ENCODE data around the gene AGAP1.
A peak's percentile ranks its signal among the peaks of the same experiment; 100 is the strongest.

AGAP1 gene

DNA sequence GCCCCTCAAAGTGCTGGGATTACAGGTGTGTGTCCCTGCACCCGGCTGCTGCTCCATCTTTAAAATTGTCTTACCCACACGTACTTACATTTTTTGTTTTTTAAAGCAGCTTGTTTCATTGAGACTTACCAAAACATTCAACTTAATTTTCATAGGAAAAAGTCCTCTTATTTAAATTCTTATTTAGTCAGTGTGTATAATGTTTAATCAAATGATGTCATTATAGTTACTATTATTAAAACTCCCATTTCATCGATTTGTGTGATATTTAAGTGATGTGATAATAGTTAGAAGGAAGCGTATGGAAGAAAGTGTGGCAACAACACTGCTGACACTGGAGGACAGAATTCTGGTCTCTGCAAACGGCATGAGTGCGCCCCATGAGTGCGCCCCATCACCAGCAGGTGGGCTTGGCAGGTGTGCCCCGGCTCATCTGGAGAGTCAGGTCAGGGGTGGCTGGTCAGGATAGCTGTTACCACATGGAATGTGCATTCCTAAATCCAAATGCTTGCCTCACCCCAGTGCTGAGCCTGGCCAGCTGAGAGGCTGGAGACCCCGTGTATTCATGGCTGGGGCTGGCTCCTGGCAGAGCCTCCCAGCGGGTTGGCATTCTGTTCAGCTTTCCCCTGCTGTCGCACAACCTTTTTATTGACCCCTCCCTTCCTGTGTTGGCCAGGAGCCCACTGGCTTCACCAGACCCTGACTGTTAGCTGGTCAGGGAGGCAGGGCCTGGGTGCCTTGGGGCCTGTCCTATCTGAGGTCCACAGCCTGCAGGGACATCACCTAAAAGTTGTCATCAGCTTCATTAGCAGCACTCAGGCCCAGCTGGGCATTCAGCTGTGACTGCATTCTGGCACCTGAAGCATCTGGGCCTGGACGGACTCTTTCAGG lies 79.7 kb downstream of the AGAP1 start:
- no peak for DNase-seq

DNA sequence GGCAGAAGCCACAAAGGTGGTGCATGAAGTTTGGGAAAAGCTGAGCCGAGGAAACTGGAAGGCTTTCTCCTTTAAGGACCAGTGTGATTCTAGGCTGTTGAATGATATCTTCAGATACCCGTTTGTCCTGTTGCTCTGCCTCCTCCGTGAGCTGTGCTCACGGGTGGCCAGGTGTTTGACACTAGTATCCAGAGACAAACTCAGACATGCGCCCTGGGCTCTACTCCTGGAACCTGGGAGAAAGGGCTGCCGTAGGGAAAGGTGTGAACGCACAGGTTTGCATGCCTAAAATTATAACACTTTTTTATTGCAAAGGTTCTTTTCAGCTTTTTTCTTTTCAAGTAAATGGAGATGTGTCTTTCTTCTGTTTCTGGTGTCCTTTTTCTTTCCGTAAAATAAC lies 81.6 kb downstream of the AGAP1 start:
- no peak for DNase-seq

DNA sequence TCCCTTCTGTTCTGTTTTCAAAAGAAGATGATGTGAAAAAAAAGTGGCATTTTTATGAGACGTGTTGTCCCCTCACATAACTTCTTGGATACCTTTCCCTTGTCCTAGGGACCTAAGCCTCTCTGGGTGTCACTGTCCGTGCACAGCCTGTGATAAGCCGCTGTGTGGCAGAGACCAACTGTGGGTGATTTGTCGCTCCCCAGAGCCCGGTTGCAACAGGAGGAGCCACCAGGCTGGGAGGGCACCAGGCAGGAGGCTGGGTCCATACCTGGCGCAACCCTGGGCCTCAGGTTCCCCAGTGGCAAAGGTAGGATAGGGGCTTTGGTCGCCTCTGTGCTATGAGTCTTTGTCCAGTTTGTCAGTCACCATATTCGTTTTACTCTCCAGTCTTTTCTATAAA lies 82.1 kb downstream of the AGAP1 start:
- no peak for DNase-seq

DNA sequence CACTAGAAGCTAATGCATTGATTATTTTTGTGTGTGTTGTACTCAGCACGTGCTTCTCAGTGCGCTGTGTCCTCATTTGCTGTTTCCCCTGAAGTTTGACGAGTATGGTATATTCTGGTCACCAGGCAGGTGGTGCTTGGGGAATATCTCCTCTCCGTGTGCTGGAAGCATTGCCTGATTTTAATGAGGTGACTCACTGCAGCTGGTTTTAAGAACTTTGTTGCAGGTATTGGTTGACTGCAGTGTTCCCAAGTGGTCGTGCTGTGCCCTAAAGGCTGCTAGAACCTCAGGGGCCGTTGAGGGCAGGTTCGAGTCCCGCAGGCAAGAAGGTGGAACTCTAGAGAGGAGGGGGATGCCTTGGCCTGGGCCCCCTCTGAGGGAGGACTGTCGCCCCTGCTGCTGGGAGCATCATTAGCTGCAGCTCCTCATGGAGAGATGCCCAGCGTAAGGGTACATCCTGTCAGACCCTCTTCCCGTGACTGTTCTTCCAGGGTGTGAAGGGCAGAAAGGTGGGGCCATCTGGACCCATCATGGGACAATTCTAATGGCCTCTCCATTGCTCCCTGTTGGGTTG lies 82.6 kb downstream of the AGAP1 start:
- DNase-seq = no peak

DNA sequence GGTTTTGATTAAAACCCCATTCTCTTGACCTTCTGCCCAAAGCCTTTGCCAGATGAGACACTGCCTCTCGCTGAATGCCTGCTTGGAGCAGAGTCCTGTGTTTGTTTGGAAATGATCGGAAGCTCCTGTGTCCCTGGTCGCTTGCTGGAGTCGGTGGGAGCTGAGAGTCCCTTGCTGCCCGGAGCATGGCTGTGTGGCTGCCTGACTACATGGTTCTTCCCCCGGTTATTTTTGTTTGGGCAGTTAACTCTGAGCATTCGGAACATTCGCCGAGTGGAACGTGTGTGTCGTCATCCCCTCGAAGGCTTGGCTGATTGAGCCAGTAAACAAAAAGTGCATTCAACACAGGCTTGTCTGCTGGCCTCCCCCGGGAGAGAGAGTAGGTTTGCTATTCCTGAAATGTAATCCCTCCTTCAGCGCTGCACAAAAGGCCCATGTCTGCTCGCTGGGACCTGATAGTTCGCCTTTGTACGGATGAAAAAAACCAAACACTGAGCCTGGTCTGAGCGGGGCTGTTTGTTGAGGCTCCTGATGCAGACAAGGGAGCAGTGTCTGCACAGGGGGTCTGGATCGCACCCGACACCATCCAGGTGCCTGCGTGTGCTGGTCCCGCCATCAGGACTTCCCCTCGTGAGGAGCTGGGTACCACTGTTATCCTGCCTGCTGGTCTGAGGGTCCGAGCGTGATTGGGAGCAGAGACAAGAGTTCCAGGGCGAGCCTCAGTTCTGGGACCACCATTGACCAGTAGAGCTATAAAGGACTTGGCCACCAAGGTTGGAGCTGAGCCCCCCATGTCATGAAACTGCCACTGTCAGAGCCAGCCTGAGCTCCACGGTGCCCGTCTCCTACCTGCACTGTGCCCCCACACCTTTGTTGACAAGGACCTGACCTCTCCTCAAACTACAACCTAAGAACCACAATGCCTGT lies 83.8 kb downstream of the AGAP1 start:
- no peak for DNase-seq

DNA sequence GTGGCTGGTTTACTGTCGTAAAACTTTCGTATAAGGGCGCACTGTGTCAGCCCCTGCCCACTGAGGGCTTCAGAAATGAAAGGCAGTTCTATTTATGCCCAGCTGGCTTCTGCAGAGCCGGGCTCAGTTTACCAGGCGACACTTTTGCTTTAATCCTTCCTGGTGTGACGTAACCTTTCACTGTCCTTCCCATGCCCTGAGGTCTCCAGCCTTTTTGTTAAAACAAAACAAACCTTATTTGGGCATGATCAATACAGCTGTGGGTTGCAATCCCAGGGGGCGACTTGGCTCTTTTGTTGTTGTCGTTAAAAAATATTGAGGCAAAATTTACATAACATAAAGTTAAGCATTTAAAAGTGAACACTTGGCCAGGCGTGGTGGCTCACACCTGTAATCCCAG lies 85.3 kb downstream of the AGAP1 start:
- DNase-seq = no peak

DNA sequence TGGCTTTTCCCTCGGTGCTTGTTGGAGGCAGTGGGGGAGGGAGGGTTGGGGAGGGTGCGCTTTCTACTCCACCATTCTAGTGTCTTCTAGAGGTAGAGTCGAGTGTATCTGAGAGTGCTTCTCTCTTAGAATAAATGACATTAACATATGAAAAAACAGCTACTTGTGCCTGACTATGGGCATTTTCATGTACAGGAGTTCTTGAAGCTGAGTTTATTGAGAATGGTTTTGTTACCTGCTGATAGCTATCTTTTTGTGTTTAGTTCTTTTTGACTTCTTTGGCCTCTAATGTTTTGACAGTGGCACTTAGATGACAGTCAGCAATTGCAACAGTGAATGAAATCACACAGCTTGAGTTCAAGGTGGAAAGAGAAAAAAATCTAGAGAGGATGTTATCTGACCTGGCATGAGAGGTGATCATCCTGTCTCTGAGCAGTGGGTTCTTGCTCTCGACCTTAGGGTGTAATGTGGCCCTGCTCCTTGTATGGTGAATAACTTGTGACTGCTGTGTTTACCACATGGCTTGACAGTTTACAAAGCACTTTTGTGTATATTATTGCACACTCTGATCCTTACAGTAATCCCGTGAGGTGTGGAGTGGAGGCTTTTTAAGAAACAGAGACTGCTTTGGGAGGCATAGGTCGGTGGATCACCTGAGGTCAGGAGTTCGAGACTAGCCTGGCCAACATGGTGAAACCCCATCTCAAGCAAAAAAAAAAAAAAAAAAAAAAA lies 86.7 kb downstream of the AGAP1 start:
- no peak for DNase-seq

DNA sequence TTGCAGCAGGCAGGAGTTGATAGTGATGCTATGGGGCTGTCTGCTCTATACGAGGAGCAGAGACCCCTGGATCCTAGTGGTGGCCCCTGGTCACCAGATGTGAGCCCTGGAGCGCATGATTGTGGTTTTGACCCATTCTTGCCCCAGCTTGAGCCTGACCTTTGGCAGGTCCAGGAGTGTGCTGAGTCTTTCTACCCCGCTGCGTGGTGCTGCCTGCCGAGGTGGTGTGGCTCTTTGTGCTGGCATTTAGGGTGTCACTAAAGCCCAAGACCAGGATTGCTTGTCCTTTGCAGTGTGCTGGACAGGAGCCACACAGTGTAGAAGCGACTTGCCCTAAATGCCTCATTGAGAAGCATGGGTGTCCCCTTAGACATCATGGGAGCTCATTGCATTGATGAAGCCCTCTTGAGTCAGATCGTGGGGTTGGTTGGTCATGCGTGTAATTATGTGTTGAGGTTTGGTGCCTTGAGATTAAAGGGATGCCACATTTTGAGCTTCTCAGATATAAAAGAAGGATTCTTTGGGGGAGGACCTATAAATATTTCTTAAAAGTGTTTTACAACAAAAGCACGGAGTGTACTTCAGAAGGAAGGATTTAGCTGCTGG lies 88.3 kb downstream of the AGAP1 start:
- DNase-seq = no peak

DNA sequence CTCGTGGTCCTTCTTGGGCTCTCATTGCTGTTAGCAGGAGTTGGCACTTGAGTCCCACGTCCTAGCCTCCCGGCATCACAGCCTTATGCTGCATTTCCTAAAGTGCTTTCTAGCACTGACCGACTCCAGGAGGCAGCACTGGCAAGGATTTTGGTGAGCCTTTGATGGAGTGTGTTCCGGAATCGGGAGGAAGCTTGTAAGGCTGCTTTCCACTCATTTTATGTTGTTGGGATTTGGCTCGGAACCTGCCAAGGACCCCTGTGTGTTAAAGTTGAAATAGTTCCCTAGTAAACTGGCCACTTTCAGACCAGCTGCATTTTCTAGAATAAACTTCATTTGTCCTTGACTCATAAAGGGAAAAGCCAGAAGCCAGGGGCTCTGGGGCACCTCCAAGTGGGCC lies 88.9 kb downstream of the AGAP1 start:
- no peak for DNase-seq

DNA sequence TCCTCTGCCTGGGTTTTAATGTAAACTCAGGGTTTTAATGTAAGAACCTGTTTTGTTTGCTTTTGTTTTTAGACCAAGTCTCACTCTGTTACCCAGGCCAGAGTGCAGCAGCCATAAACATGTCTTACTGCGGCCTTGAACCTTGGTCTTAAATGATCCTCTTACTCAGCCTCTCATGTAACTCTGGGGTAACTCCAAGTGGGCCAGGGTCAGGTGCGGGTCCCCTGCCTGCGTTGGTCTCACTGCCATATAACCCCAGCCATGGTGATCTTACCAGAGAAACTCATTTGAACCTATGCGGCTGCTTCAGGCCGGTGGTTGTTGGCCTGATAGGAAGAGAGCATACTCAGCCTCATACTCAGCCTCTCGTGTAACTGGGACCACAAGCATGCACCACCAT lies 89.3 kb downstream of the AGAP1 start:
- DNase-seq = no peak

DNA sequence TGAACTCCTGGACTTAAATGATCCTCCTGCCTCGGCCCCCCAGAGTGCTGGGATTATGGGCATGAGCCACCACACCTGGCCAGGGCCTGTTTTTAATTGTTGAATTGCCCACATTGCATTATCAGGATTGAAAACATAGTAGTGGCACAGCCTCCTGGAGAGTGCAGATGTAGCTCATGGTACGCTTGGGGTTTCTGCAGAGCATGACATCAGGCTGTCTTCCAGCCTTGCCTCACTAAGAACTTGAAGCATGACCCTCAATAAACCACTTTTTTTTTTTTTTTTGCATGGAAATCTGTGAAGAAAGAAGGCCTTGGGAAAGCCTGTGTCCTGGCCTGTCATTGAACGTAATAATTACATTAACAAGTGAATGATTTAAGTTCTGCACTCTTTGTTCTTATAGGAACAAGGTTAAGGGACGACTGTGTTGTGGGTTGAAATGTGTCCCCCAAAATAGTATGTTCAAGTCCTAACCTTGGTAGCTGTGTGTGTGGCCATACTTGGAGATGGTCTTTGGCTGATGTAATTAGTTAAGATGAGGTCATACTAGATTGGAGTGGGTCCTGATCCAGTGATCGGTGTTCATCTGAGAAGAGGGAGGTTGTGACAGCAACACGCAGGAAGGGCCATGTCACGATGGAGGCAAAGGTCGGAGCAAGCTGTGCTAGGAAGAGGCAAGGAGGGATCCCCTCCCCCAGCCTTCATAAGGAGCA lies 90.2 kb downstream of the AGAP1 start:
- DNase-seq = no peak

DNA sequence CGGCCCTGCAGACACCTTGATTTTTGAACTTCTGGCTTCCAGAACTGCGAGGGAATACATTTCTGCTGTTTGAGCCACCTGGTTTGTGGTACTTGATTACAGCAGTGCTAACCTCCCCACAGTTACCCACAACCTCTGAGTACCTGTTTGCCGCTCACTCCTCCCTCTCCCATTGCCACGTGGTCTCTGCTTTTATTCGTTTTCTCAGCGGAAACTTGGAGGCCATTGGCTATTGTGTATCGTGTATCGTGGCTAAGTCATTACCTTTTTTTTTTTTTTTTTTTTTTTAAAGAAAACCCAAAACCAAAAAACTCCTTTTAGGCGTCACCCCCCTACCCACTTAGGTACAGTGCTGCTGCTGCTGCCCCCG lies 90.8 kb downstream of the AGAP1 start:
- DNase-seq = no peak

DNA sequence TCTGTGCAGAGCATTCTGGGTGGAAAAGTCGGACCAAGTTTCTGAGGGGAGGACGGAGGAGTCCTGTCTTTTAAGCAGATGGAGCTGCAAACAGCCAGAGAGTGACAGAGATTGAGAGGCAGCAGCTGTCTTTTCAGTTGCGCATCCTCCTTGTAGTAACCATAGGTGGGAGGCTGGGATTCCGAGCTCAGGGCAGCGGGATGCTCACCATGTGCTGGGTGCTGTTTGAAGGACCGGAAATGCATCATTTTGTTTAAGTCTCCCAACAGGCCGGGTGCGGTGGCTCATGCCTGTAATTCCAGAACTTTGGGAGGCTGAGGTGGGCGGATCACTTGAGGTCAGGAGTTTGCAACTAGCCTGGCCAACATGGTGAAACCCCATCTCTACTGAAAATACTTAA lies 93.4 kb downstream of the AGAP1 start:
- DNase-seq = no peak

DNA sequence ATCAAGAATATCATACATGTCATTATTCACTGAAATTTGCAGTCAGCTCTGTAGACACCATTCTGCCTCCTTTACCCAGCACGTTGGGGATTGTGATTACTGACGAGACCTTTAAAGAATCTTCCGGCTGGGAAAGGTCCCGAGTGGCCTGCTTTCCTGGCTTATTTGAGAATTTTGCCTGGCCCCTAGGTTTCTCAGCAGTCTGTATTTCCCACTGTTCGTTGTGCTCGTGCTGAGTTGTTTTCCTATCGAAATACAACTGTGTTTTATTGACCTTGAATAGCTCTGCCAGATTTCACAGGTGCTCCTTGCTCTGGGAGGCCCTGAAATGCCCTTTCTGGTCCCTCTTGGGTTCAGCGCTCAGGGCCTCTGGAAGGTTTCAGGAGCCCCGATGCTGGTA lies 94.9 kb downstream of the AGAP1 start:
- no peak for DNase-seq

DNA sequence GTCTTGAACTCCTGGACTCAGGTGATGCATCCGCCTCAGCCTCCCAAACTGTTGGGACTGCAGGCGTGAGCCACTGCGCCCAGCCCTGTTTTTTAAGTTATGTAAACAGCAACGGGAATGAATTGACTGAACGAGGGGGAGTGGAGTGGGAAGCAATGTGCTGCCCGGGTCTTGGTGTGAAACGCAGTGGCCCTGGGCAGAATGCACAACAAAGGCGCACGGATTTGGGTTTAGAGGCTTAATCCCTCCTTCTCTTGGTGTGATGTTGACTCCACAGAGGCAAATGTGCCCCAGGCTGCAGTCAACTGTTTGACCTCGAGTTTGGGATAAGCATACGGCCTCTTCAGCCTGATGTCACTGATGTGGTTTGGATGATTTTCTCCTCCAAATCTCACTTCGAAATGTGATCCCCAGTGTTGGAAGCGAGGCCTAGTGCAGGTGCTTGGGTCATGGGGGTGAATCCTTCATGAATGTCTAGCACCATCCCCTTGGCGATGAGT lies 97.4 kb downstream of the AGAP1 start:
- DNase-seq = no peak

DNA sequence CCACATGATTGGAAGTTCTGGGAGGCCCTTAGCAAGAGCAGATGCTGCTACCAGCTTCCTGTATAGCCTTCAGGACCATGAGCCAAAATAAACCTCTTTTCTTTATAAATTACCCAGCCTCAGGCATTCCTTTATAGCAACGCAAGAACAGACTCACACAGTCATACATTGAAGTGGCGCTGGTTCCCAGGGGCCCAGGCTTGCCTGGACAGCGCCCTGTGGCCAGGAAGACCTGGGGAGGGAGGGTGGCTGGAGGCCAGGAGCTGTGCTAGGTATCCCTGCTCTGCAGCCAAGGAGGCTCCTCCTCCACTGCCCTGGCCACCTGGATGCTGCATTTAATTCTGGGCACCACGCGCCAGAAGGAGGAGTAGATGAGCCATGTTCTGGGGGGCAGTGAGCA lies 98.1 kb downstream of the AGAP1 start:
- no peak for DNase-seq

DNA sequence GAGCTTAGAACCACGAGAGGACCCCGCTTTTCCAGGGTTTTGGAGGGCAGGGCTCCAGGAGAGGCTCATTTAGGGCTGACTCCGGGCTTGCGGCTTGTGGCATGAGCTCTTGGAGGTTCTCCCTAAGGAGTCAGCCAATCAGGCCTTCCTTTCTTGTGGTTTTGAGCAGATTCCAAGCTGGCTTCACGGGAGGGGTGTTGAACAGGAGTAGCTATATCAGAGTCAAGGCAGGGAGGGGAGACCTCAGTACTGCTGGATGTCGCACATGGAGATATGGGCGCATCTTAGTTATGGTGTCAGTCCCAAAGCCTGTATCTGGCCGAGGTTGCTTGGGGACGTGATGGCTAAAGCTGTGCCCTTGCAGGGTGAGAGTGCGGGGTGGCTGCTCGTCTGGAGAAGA lies 98.6 kb downstream of the AGAP1 start:
- no peak for DNase-seq

DNA sequence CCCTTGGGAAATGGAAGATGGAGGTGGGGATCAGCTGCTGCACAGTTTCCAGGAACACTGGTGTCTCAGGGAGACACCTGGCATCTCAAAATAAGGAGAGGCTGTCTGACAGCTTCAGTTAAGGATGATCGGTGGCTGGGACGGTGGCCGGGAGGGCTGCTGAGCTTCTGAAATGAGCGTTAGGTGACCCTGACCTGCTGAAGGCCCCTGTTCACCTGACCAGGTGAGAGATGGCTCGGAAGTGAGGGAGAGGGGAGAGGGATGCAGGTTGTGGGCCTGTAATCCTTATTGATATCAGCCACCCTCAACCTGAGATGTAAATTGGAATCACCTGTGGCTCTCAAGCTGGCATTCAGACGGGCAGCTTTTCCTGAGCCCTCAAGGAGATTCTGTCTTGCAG lies 99.0 kb downstream of the AGAP1 start:
- no peak for DNase-seq

DNA sequence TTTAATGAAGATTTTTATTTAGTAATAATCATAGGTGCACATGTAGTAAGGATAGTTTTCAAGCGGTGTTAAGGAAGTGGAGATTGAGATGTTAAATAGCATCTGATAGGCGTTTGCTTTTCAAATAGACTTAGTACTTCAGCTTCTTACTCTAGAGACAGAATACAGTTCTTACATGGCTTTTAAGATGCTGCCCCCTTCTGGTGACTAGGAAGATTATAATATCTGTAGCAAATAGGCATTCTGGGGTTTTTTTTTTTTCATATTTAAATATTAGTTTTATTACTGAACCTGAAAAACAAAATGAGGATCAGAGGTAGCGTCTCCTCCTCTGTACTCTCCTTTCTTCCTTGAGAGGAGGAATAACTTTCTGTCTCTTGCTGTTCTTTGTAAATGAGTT lies 100.2 kb downstream of the AGAP1 start:
- peak; percentile 62 for DNase-seq

DNA sequence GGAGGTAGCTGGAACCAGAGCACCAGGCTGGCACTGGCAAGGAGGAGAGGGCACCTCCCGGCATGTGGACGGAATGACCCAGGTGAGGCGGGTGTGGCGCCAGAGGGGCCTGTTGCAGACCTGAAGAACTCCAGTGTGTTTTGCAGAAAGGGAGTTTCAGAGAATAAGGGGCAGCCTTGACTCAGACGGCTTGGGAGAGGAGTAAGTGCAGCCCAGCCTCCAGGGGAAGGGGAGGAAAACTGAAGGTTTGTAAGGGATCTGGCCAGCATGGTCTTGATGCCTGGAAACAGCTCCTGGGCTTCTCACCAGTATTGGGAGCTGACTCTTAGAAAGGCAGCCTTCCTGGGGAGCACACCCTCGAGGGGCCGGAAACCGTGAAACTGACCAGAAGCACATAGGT lies 101.1 kb downstream of the AGAP1 start:
- no peak for DNase-seq

DNA sequence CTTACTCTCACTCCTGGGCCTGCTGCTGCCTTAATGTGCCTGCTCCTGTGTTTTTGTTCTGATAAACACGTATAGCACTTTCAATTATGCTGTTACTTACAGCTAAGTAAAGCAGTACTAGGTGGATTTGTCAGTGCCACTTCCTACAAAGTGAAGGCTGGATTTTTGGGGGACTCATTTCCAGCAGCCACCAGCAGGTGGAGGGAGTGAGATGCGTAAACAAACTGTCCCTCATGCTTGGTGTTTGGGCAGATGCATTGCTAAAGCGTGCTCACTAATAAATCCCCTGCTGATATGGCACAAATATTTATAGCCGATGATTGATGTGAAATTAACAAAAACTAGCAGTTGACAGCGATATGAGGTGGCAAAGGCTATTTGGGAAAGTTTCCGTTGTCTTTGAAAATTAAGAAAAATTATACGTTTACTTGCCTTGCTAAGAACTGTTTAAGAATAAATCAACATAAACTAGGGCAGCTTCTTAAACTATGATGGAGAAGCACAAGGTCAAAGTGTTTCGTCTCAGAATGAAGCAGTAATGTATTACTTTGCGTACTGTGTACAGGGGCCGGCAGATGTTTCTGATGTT lies 101.7 kb downstream of the AGAP1 start:
- DNase-seq = no peak

Measured in NCI-H1417 treated with DMSO at 0.1 percent for 48 hours (cell line).